GM21717 (cell line): ENCODE measurements around the gene PIAS1.
"Not testable (repeated sequence)": the region's sequence is repeated elsewhere in the genome, so short reads cannot be mapped to it uniquely, and the experiment has no call there.

Experiments used
- ATAC-seq: cut with Tn5 transposase; IDR thresholded peaks from one replicate; pipeline ENCODE4 v1.9.1; 2021; ENCODE audit warnings: mild to moderate bottlenecking, moderate library complexity; ENCODE audit not compliant: unreplicated experiment

The PIAS1 gene

DNA sequence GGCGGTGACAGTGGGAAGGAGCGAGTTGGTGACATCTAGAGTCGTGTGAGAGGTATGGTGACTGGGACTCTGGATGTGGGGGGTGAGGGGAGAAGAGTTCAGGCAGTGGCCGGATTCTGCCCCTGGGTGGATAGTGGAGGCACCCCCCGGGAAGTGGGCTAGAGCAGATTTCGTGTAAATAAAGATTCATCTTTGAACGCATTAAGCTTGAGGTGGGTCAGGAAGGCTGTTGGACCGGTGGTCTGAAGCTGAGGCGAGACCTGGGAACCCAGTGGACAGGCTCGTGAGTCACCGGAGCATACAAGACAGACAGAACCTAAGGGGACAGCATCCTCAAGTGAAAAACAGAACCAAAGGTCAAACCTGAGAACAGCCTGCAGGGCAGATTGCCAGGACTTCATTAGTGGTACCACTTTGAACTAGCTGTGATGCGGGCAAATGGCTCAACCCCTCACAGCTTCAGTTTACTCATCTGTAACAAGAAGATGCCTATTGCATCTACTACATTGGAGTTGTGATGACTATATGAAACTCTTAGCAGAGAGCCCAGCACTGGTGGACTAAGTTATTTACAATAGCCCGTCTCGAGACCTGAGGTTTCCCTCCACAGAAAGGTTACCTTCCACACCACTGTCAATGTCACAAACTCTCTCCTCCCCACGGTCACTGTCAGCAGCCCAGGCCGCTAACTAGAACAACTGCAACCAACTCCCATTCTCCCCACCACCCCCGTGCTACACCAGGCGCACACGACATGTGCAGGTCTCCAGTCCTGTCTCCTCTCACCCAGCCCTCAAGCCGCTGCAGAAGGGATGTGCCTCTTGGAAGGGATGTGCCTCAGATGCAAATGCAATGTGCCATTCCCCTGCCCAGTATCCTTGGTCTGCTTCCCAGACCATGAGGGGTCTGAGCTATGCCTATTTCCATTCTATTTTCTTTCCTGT is 176.3 kb downstream of the PIAS1 start:
- ATAC-seq: no peak

DNA sequence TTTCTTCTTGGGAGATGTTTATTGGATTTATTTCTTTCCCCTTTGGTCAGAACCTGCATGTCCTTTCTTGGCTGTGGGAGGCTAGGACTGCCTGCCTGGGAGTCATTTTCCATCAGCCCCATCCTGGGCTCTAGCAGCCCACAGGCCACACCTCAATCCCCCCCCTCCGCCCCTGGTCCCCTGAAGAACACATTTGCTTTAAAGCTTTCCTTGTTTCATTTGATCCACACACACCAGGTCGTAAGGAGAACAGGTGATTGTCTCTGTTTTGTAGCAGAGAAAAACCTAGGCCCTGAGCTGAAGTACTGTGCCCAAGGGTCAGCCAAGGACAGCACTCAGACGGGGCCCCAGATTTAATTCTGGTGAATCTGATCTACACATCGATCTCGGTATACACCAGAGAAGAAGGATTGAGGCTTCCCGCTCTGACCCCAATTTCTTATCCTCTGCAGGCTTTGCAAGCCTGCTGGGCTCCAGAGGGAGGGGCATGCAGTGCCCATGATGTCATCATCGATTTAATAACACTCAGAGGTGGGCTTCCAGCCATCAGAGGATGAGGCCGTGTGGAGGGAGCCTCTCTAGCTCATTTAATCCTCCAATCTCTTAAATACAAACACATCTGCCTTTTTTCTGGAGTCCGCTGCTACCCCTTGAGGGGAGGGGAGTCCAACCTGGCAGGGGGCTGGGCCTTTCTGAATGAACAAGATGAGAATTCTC is 177.1 kb downstream of the PIAS1 start:
- no peak for ATAC-seq

DNA sequence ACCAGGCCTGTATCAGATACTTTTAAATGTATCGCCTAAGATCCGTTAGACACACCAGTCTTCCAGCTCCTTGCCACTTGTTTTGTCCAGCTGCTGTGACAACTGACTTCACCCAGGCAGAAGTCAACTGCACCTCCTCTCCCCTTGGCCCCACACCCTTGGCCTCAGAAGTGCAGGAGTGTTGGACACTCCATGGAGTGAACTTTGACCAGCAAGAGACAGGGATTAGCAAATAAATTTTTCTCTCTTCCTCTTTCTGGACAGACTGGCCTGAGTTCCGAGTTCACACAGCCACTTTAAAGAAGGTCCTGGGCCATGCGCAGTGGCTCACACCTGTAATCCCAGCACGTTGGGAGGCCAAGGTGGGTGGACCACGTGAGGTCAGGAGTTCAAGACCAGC is 178.3 kb downstream of the PIAS1 start:
- no peak for ATAC-seq

DNA sequence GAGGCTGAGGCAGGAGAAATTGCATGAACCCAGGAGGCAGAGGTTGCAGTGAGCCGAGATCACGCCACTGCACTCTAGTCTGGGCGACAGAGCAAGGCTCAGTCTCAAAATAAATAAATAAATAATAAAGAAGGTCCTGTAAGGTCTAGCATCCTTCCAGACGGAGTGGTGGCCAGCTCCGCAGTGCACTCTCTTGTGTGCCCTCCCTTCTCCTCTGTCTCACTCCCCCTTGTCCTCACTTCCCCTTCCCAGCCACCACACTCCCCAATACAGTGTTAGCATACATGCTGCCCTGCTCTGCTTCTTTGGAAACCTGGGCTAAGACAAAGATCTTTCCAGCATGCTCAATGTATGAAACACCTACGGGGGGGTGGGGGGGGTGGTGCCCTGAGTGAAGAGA is 178.8 kb downstream of the PIAS1 start:
- no peak for ATAC-seq

DNA sequence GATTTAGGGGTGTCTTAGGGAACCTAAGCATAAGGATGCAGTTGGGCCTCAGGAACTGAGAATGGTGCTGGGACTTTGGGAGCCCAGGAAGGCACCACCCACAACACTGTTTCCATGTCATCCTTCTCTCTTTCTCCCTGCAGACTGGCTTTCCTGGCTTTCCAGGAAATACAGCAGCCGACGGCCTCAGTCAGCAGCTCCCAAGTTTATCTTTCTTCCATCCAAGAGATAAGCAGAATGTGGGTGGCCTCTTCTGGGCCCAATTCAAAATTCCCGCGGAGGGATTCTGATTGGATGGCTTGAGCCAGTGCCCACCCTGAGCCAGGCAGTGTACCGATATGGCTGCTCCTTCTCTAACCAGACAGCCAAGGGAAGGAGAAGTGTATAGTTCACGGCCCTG is 179.9 kb downstream of the PIAS1 start:
- no peak for ATAC-seq

DNA sequence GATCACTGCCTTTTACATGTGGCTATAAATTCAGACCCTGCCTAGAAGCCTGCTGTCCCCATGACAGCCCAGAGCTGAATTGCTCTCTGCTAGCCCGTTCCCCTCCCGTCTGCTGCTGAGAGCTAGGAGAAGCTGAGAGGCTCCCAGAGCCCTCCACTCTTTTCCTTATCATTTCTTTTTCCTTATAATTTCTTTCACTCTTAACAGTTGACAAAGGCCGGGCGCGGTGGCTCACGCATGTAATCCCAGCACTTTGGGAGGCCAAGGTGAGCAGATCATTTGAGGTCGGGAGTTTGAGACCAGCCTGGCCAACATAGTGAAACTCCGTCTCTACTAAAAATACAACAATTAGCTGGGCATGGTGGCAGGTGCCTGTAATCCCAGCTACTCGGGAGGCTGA is 180.4 kb downstream of the PIAS1 start:
- ATAC-seq: not testable (repeated sequence)

DNA sequence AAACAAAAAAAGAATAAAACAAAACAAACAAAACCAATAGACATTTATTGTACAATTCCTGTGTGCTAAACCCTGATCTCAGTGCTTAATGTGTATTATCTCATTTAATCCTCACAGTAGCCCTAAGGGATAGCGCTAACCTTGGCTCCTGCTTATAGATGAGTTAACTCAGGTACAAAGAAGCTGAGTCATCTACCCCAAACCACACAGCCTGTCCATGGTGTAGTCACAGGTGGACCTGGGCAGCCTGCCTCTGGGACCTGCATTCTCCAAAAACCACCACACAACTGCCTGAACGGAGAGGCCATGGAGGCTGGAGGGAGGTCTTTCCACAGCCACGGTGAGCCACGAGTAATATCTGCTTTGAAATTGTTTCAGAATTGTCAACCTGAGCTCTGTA is 180.9 kb downstream of the PIAS1 start:
- ATAC-seq: no peak

DNA sequence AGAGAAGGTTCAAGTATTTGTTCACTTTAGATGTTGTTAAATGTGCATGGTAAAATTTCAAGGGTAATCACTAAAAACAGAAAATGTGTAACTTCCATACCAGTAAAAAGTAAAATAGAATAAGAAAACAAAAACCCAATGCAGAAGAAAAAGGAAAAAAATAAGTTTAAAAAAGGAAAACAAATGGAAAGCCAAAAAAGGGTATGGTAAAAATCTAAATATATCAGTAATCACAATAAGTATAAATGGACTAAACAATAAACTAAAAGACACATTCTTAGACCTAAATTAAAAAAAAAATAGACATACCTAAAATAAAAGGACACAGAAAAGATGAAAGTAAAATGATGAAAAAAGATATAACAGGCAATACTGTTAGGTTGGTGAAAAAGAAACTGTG is 184.9 kb downstream of the PIAS1 start:
- no peak for ATAC-seq

DNA sequence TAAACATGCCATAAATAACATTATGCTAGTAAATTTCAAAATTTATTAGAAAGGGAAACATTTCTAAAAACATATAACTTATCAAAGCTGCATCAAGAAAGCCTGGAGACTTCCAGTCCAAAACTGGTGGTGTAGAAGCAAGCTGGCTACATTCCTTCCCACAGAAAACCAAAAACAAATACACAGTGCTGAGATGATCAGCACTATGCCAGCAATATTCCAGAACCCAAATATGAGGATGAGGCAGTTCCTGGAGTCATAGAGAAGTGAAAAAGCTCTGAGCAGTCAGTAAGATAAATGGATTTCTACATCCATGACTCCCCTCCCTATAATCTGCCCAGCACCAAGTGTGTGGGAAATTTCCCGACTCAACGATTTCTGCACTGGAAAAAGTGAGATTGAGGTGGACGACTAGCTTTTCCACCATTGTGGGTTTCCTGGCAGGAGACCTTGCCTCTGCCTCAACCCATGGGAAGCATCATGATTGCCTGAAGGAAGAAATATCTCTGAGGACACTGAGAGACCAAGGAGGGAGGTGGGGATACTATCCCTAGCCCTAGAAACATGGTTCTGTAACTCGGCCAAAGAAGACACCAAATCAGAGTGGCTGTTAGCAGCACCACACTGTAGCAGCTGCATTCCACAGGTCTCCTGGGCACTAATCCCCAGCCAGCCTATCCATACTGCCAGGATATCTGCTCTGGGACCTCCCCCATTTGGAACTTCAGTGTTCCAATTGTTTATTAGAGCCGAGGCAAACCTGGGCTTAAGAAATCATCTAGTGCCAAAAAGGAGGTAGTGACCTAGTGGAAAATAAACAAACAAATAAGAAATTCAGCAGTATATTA is 187.2 kb downstream of the PIAS1 start:
- ATAC-seq: no peak
